Astrocyte (in vitro differentiated cells and primary cell): Measurements from ENCODE around the gene IL1R2. TPM values are rescaled to one million over a fixed set of nuclear protein-coding genes. Genes with fewer than 3 reads are reported as not detected.
A peak's percentile ranks its signal among the peaks of the same experiment; 100 is the strongest.

ENCODE experiments used
- DNase-seq: peaks from one replicate; pipeline ENCODE4 v3.0.0-alpha.2; 2010; ENCODE audit warnings: low read depth
- FAIRE-seq: peaks from 2 replicates; lab custom pipeline; 2011; peaks lifted over from hg19 to GRCh38; lab: Jason Lieb, UNC
- H2AFZ ChIP-seq: 2 replicates; pipeline ENCODE4 v1.6.0; 2012; ENCODE audit warnings: low read depth, low read length, inconsistent platforms
- H3K27ac ChIP-seq: 2 replicates; pipeline ENCODE4 v1.5.1; 2011; ENCODE audit warnings: low read depth, low read length, inconsistent platforms
- H3K27me3 ChIP-seq: 2 replicates; pipeline ENCODE4 v1.6.0; 2011; ENCODE audit warnings: low read length, inconsistent platforms; ENCODE audit not compliant: insufficient read depth
- H3K36me3 ChIP-seq: 2 replicates; pipeline ENCODE4 v1.5.1; 2011; ENCODE audit warnings: low read length, inconsistent platforms; ENCODE audit not compliant: insufficient read depth
- H3K4me1 ChIP-seq: 2 replicates; pipeline ENCODE4 v1.5.1; 2011; ENCODE audit warnings: low read length, inconsistent platforms; ENCODE audit not compliant: insufficient read depth
- H3K4me2 ChIP-seq: 2 replicates; pipeline ENCODE4 v1.6.0; 2012; ENCODE audit warnings: low read length, inconsistent platforms
- H3K4me3 ChIP-seq: 2 replicates; pipeline ENCODE4 v1.5.1; 2011; ENCODE audit warnings: low read depth, mild to moderate bottlenecking, low read length, inconsistent platforms; ENCODE audit not compliant: insufficient read depth
- H3K79me2 ChIP-seq: 2 replicates; pipeline ENCODE4 v1.6.0; 2012; ENCODE audit warnings: mild to moderate bottlenecking, low read length, inconsistent platforms; ENCODE audit not compliant: insufficient read depth
- H3K9ac ChIP-seq: 2 replicates; pipeline ENCODE4 v1.6.0; 2012; ENCODE audit warnings: mild to moderate bottlenecking, low read length, inconsistent platforms
- H3K9me3 ChIP-seq: 2 replicates; pipeline ENCODE4 v1.5.1; 2012; ENCODE audit warnings: low read depth, mild to moderate bottlenecking, low read length, inconsistent platforms; ENCODE audit not compliant: insufficient read depth
- H4K20me1 ChIP-seq: 2 replicates; pipeline ENCODE4 v1.6.0; 2012; ENCODE audit warnings: low read length, inconsistent platforms; ENCODE audit not compliant: insufficient read depth
- H3K27ac Mint-ChIP-seq: one replicate; pipeline ENCODE4 v1.8.0; 2021; ENCODE audit warnings: mild to moderate bottlenecking, mixed read lengths; ENCODE audit not compliant: unreplicated experiment
- H3K27me3 Mint-ChIP-seq: one replicate; pipeline ENCODE4 v1.8.0; 2021; ENCODE audit warnings: low read depth, mixed read lengths; ENCODE audit not compliant: unreplicated experiment
- H3K36me3 Mint-ChIP-seq: one replicate; pipeline ENCODE4 v1.8.0; 2021; ENCODE audit warnings: low read depth, mixed read lengths; ENCODE audit not compliant: unreplicated experiment
- H3K4me1 Mint-ChIP-seq: one replicate; pipeline ENCODE4 v1.8.0; 2021; ENCODE audit warnings: low read depth, mixed read lengths; ENCODE audit not compliant: unreplicated experiment
- H3K4me3 Mint-ChIP-seq: one replicate; pipeline ENCODE4 v1.8.0; 2021; ENCODE audit warnings: mild to moderate bottlenecking, moderate library complexity, mixed read lengths; ENCODE audit not compliant: unreplicated experiment
- H3K9me3 Mint-ChIP-seq: one replicate; pipeline ENCODE4 v1.8.0; 2021; ENCODE audit warnings: mild to moderate bottlenecking, mixed read lengths; ENCODE audit not compliant: unreplicated experiment
- CTCF ChIP-seq: IDR thresholded peaks from 2 replicates; pipeline ENCODE4 v1.5.1; 2011; ENCODE audit warnings: low read depth, mild to moderate bottlenecking, inconsistent platforms, low read length, moderate library complexity; ENCODE audit not compliant: insufficient read depth
- EZH2 ChIP-seq: IDR thresholded peaks from 2 replicates; pipeline ENCODE4 v1.6.1; 2012; ENCODE audit warnings: mild to moderate bottlenecking, low read length, inconsistent platforms; ENCODE audit not compliant: insufficient read depth
- total RNA-seq: library from RNA; stranded (reverse); gene quantifications from 2 replicates; pipeline ENCODE4 v1.2.1, GENCODE V29; 2021

IL1R2 gene
- total RNA-seq, 1 donor from 2014 or later = 0.34 TPM

GRCh38 chr2:101962309-101962708 is 29.5 kb upstream of the IL1R2 start:
- no peaks in the 10 kb centered on the region for H3K4me1 ChIP-seq
- no peak overlapping the region for H3K27ac ChIP-seq
- H4K20me1 ChIP-seq = no peaks in the 10 kb centered on the region
- no peaks in the 10 kb centered on the region for H3K79me2 ChIP-seq
- H3K9me3 ChIP-seq = no peaks in the 10 kb centered on the region
- no peaks in the 10 kb centered on the region for H3K36me3 Mint-ChIP-seq
- H2AFZ ChIP-seq = no peak overlapping the region
- H3K27me3 ChIP-seq = no peaks in the 10 kb centered on the region
- FAIRE-seq = no peak
- H3K36me3 ChIP-seq = no peaks in the 10 kb centered on the region
- H3K4me1 Mint-ChIP-seq = peaks cover 8% of the 10 kb centered on the region
- no peak for DNase-seq
- no peak overlapping the region for H3K4me3 ChIP-seq
- H3K27ac Mint-ChIP-seq = no peak overlapping the region
- TF ChIP-seq CTCF (no peak), EZH2 (no peak)
- no peak overlapping the region for H3K4me2 ChIP-seq
- no peak overlapping the region for H3K4me3 Mint-ChIP-seq
- H3K27me3 Mint-ChIP-seq = peaks cover 25% of the 10 kb centered on the region
- H3K9me3 Mint-ChIP-seq = peaks cover 2% of the 10 kb centered on the region
- H3K9ac ChIP-seq = no peak overlapping the region

GRCh38 chr2:101963198-101963597 is 28.6 kb upstream of the IL1R2 start:
- no peak overlapping the region for H3K27ac Mint-ChIP-seq
- no peaks in the 10 kb centered on the region for H3K36me3 ChIP-seq
- H4K20me1 ChIP-seq = no peaks in the 10 kb centered on the region
- H3K4me3 ChIP-seq = no peak overlapping the region
- TF ChIP-seq EZH2 (no peak), CTCF (no peak)
- no peak for DNase-seq
- H3K9me3 ChIP-seq = no peaks in the 10 kb centered on the region
- H3K79me2 ChIP-seq = no peaks in the 10 kb centered on the region
- no peak overlapping the region for H3K4me3 Mint-ChIP-seq
- no peak overlapping the region for H3K4me2 ChIP-seq
- peaks cover 27% of the 10 kb centered on the region for H3K27me3 Mint-ChIP-seq
- peaks cover 5% of the 10 kb centered on the region for H3K4me1 Mint-ChIP-seq
- no peak for FAIRE-seq
- H3K9ac ChIP-seq = no peak overlapping the region
- no peaks in the 10 kb centered on the region for H3K27me3 ChIP-seq
- H3K4me1 ChIP-seq = no peaks in the 10 kb centered on the region
- H3K9me3 Mint-ChIP-seq = peaks cover 2% of the 10 kb centered on the region
- H3K27ac ChIP-seq = no peak overlapping the region
- H3K36me3 Mint-ChIP-seq = no peaks in the 10 kb centered on the region
- no peak overlapping the region for H2AFZ ChIP-seq

- H3K4me3 Mint-ChIP-seq = no peak overlapping the region
- H4K20me1 ChIP-seq = no peaks in the 10 kb centered on the region
- no peaks in the 10 kb centered on the region for H3K4me1 ChIP-seq
- no peaks in the 10 kb centered on the region for H3K27me3 ChIP-seq
- no peaks in the 10 kb centered on the region for H3K36me3 ChIP-seq
- no peak overlapping the region for H2AFZ ChIP-seq
- peaks cover 24% of the 10 kb centered on the region for H3K27me3 Mint-ChIP-seq
- H3K4me2 ChIP-seq = no peak overlapping the region
- no peak for FAIRE-seq
- H3K9me3 ChIP-seq = peaks cover 3% of the 10 kb centered on the region
- no peak overlapping the region for H3K4me3 ChIP-seq
- no peak overlapping the region for H3K9ac ChIP-seq
- peak; percentile 29 for DNase-seq
- H3K9me3 Mint-ChIP-seq = peaks cover 19% of the 10 kb centered on the region
- peaks cover 9% of the 10 kb centered on the region for H3K36me3 Mint-ChIP-seq
- peaks cover 10% of the 10 kb centered on the region for H3K4me1 Mint-ChIP-seq
- TF ChIP-seq CTCF = no peak
- H3K79me2 ChIP-seq = no peaks in the 10 kb centered on the region
- no peak overlapping the region for H3K27ac Mint-ChIP-seq
- H3K27ac ChIP-seq = no peak overlapping the region
These were observed 23.8 kb upstream of the IL1R2 start for GRCh38 chr2:101967826-101968513.
